ENCODE measurements around the gene TTC19. TPM values are rescaled to one million over a fixed set of nuclear protein-coding genes. Genes with fewer than 3 reads are reported as not detected.

TTC19 gene
- total RNA-seq, 6 donors from 2014 or later, result 33.2 to 229 (median 92.9) TPM

DNA sequence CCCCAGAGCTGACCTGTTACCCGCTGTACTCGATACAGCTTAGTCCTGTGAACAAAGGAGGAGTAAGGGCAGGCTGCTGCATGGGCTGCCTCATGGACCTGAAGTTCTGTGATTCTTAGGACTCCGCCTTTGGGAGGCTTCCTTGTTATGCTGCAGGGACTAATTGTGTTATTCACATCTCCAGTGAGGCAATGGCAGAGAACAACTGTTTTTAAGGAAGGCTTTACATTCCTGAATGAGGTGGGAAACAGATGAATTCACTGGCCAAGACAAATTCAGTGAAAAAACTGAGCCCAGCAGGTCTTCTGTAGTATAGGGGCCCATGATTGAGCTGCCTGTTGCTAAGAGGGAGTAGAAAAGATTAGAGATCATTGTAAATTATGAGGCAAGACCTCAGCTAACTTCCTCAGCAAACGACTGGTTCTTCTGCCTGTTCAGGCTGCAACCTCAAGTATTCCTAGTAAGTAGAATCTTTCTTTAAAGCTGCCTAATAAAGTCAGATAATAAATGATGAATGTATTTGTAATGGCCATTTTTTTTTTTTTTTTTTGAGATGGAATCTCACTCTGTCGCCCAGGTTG is 28.4 kb upstream of the TTC19 start:
- Histone ChIP-seq H3K9me3 (no peaks in the 10 kb centered on the region), H3K27me3 (no peaks in the 10 kb centered on the region), H3K36me3 (peaks cover 0 to 9% (median 3%) of the 10 kb centered on the region in 4 donors), H3K27ac (no peak overlapping the region), H3K4me1 (peaks cover 12 to 21% (median 18%) of the 10 kb centered on the region in 4 donors), H3K4me3 (no peak overlapping the region)
- TF ChIP-seq, protein P1, sequence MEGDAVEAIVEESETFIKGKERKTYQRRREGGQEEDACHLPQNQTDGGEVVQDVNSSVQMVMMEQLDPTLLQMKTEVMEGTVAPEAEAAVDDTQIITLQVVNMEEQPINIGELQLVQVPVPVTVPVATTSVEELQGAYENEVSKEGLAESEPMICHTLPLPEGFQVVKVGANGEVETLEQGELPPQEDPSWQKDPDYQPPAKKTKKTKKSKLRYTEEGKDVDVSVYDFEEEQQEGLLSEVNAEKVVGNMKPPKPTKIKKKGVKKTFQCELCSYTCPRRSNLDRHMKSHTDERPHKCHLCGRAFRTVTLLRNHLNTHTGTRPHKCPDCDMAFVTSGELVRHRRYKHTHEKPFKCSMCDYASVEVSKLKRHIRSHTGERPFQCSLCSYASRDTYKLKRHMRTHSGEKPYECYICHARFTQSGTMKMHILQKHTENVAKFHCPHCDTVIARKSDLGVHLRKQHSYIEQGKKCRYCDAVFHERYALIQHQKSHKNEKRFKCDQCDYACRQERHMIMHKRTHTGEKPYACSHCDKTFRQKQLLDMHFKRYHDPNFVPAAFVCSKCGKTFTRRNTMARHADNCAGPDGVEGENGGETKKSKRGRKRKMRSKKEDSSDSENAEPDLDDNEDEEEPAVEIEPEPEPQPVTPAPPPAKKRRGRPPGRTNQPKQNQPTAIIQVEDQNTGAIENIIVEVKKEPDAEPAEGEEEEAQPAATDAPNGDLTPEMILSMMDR (IDR thresholded peaks at IDR 0.05), result no peak
- TF ChIP-seq POLR2AphosphoS5 (IDR thresholded peaks at IDR 0.05), result no peak
- no peak for TF ChIP-seq EP300 (IDR thresholded peaks at IDR 0.05)
- TF ChIP-seq POLR2A (IDR thresholded peaks at IDR 0.05), result no peak
- ATAC-seq (ENCODE audit: low FRiP score in 2 of 2) (no peak), DNase-seq (no peak)
- WGBS, 2 donors, result 79 to 82% methylated on average over 5 of the region's 5 CpGs

DNA sequence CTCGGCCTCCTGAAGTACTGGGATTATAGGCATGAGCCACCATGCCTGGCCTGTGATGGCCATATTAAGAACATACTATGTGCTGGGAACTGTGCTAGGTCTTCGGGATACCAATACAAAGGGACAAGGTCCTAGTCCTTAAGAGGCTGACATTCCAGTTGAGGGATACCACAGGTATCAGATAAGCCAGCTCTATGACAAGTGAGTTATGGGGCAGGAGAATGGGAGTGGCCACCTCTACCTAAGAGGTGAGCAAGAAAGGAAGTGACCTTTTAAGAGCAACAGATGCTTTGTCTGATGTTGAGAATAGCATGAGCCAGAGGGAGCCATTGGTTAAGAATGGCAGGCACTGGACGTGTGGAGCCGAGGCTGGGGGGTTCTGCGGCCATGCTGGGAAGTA is 27.7 kb upstream of the TTC19 start:
- Histone ChIP-seq H3K9me3 (no peaks in the 10 kb centered on the region), H3K36me3 (peaks cover 0 to 16% (median 10%) of the 10 kb centered on the region in 4 donors), H3K4me3 (no peak overlapping the region), H3K27me3 (no peaks in the 10 kb centered on the region), H3K27ac (no peak overlapping the region), H3K4me1 (peaks cover 5 to 14% (median 11%) of the 10 kb centered on the region in 4 donors)
- ATAC-seq (ENCODE audit: low FRiP score in 2 of 2) (no peak), DNase-seq (no peak)
- TF ChIP-seq, protein P1 (IDR thresholded peaks at IDR 0.05), result no peak
- TF ChIP-seq POLR2AphosphoS5 (IDR thresholded peaks at IDR 0.05) (no peak), EP300 (IDR thresholded peaks at IDR 0.05) (no peak), POLR2A (IDR thresholded peaks at IDR 0.05) (no peak)
- WGBS, 2 donors, result 94 to 95% methylated on average over 5 of the region's 5 CpGs

DNA sequence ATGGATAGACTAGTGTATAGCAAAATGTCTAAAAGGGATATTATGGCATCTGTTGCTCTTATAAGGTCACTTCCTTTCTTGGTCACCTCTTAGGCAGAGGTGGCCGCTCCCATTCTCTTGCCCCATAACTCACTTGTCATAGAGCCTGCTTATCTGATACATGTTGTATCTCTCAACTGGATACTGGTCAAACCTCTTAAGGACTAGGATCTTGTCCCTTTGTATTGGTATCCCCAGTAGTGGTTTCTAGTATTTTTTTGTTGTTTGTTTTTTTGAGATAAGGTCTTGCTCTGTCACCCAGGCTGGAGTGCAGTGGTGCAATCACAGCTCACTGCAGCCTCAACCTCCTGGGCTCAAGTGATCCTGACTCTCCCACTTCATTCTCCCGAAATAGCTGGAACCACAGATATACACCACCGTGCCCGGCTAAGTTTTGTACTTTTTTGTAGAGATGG is 27.1 kb upstream of the TTC19 start:
- no peak for TF ChIP-seq EP300 (IDR thresholded peaks at IDR 0.05)
- Histone ChIP-seq H3K27me3 (no peaks in the 10 kb centered on the region), H3K4me3 (no peak overlapping the region), H3K36me3 (peaks cover 0 to 22% (median 13%) of the 10 kb centered on the region in 4 donors), H3K4me1 (peaks cover 0 to 8% (median 4%) of the 10 kb centered on the region in 4 donors), H3K9me3 (no peaks in the 10 kb centered on the region), H3K27ac (no peak overlapping the region)
- DNase-seq (no peak), ATAC-seq (ENCODE audit: low FRiP score in 2 of 2) (no peak)
- WGBS, 2 donors, result 63 to 82% methylated on average over 4 of the region's 4 CpGs

DNA sequence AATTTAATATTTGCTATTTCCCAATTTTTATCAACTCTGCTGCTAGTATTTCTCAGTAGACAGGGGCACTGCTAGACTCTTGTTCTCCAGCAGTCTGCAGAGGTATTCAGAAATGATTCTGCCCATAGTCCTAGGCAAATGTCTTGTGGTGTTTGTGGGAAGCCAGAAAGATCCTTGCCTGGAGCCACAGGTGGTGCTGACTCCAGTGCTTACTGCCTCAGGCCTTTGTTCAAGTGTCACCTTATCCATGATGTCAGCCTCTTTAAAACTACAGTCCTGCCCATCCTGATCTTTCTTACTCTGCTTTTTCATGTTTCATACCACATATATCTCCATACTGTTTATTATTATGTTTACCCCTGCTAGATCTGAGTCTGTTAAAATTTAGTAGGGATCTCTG is 26.6 kb upstream of the TTC19 start:
- Histone ChIP-seq H3K27ac (no peak overlapping the region), H3K9me3 (no peaks in the 10 kb centered on the region), H3K27me3 (no peaks in the 10 kb centered on the region), H3K4me3 (no peak overlapping the region), H3K4me1 (peaks cover 0 to 5% (median 2%) of the 10 kb centered on the region in 4 donors), H3K36me3 (peaks cover 0 to 27% (median 18%) of the 10 kb centered on the region in 4 donors)
- ATAC-seq (ENCODE audit: low FRiP score in 2 of 2) (no peak), DNase-seq (no peak)
- no peak for TF ChIP-seq EP300 (IDR thresholded peaks at IDR 0.05)
- TF ChIP-seq, protein P1 (IDR thresholded peaks at IDR 0.05), result no peak
- TF ChIP-seq POLR2AphosphoS5 (IDR thresholded peaks at IDR 0.05), result no peak
- no peak for TF ChIP-seq POLR2A (IDR thresholded peaks at IDR 0.05)

GRCh38 chr17:15973834-15974233 is 25.8 kb upstream of the TTC19 start:
- Histone ChIP-seq H3K27ac (no peak overlapping the region), H3K4me3 (no peak overlapping the region), H3K4me1 (peaks cover 0 to 5% (median 2%) of the 10 kb centered on the region in 4 donors), H3K27me3 (no peaks in the 10 kb centered on the region), H3K36me3 (peaks cover 0 to 34% (median 22%) of the 10 kb centered on the region in 4 donors), H3K9me3 (no peaks in the 10 kb centered on the region)
- ATAC-seq (ENCODE audit: low FRiP score in 2 of 2) (no peak), DNase-seq (no peak)
- TF ChIP-seq, protein P1 (IDR thresholded peaks at IDR 0.05), result no peak
- no peak for TF ChIP-seq POLR2AphosphoS5 (IDR thresholded peaks at IDR 0.05)
- TF ChIP-seq EP300 (IDR thresholded peaks at IDR 0.05), result no peak
- no peak for TF ChIP-seq POLR2A (IDR thresholded peaks at IDR 0.05)
- 88 to 94% methylated on average over 6 of the region's 6 CpGs for WGBS, 2 donors

Measured in upper lobe of left lung (tissue), 6 donors.